HUES6 (cell line): ENCODE measurements around the gene DDX10.

Experiments used
- H3K27ac ChIP-seq: 2 replicates; pipeline ENCODE4 v1.7.0; 2013; ENCODE audit warnings: low read depth, mild to moderate bottlenecking, low read length, inconsistent platforms
- H3K27me3 ChIP-seq: 2 replicates; pipeline ENCODE4 v1.6.1; 2013; ENCODE audit warnings: low read length; ENCODE audit not compliant: control insufficient read depth, insufficient read depth
- H3K36me3 ChIP-seq: 2 replicates; pipeline ENCODE4 v1.6.1; 2013; ENCODE audit warnings: low read length; ENCODE audit not compliant: control insufficient read depth, insufficient read depth
- H3K4me1 ChIP-seq: 2 replicates; pipeline ENCODE4 v1.6.1; 2013; ENCODE audit warnings: low read length; ENCODE audit not compliant: control insufficient read depth, insufficient read depth
- H3K4me3 ChIP-seq: 2 replicates; pipeline ENCODE4 v1.5.1; 2013; ENCODE audit warnings: low read depth, low read length
- H3K9ac ChIP-seq: one replicate; pipeline ENCODE4 v1.6.1; 2013; ENCODE audit warnings: mild to moderate bottlenecking, low read length
- H3K9me3 ChIP-seq: 2 replicates; pipeline ENCODE4 v1.6.1; 2013; ENCODE audit warnings: low read depth, low read length; ENCODE audit not compliant: control insufficient read depth, insufficient read depth

DDX10 gene

DNA sequence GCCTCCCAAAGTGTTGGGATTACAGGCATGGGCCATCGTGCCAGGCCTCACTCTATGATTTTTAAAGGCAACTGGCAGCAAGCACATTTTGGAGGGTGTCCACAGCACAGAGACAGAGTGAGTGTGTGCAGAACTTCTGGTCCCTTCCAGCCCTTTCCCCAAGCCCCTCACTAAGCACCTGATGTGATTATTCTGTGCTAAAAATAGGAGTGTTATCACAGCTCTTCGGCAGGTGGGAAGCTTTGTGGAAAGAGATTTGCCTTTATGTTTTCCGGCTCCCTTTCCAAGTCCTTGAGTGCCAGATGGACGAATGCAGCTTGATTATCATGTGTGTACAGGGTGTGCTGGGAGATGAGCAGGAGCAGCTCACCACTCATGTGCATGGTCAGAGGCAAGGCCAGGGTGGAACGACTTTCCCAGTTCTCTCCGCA, 310.8 kb downstream of the DDX10 start:
- H3K27ac ChIP-seq: no peak overlapping the region
- H3K4me3 ChIP-seq: no peak overlapping the region

DNA sequence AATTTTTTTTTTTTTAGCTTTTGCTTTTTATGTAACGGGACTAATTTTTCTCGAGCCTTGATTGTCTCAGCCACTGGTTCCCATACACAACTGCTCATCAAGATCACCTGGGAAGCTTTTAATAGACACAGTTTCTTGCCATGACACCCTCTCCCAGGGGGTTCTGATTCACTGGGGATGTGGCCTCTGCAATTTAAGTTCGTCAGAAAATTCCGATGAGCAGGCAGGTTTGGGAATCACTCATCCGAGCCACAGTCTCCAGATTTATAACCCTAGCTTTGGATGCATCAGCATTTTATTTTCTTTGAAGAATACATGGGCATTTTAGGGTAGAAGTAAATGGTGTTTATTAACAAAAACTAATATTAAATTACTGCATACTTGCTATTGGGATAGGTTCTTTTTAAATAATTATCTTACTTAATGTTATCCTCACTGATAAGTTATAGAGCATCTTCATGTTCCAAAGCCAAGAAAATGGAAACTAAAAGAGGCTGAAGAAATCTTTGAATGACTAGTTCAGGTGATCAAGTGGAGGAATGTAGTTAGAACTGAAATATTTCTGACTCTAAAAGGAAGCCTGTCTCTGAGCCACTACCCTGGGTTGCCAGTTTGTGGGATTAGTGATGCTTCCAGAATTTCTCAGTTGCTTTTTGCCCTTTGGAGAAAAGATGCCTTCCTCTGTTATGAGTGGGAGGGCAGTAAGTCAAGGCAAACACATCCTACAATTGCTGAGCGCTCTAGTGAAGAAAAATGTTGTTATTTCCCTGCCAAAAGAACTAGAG, 319.0 kb downstream of the DDX10 start:
- no peak overlapping the region for H3K4me3 ChIP-seq
- H3K9ac ChIP-seq: no peak overlapping the region
- H3K27me3 ChIP-seq: no peaks in the 10 kb centered on the region
- no peaks in the 10 kb centered on the region for H3K36me3 ChIP-seq
- no peak overlapping the region for H3K27ac ChIP-seq
- no peaks in the 10 kb centered on the region for H3K9me3 ChIP-seq
- H3K4me1 ChIP-seq: peaks cover 24% of the 10 kb centered on the region

More for the DNA sequence above, 310.8 kb downstream of the DDX10 start:
- H3K27me3 ChIP-seq: no peaks in the 10 kb centered on the region
- H3K9ac ChIP-seq: no peak overlapping the region
- H3K36me3 ChIP-seq: no peaks in the 10 kb centered on the region
- H3K9me3 ChIP-seq: no peaks in the 10 kb centered on the region
- H3K4me1 ChIP-seq: no peaks in the 10 kb centered on the region; the same call in 1 of the 2 replicates

DNA sequence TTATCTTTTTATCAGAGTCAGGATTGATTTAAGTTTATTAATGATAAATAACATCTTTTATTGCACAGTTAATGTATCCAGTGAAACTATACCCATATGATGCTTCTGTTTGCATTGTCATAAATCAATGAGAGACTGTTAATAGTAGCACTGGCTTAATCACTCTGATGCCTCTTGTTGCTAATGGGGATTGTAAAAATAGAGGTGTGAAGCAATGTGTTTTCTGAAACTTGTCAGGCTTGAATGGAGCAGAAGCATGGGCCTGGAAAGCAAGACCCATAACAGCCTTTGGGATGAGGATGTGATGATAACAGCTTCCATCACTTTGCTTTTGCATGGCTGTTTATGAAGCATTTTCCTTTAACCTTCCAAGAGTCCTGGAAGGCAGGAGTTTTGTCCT, 319.7 kb downstream of the DDX10 start:
- Histone ChIP-seq H3K4me3 (no peak overlapping the region), H3K4me1 (peaks cover 24% of the 10 kb centered on the region), H3K36me3 (no peaks in the 10 kb centered on the region), H3K27me3 (no peaks in the 10 kb centered on the region), H3K9me3 (peaks cover 4% of the 10 kb centered on the region; the same call in 1 of the 2 replicates), H3K9ac (no peak overlapping the region), H3K27ac (no peak overlapping the region)

DNA sequence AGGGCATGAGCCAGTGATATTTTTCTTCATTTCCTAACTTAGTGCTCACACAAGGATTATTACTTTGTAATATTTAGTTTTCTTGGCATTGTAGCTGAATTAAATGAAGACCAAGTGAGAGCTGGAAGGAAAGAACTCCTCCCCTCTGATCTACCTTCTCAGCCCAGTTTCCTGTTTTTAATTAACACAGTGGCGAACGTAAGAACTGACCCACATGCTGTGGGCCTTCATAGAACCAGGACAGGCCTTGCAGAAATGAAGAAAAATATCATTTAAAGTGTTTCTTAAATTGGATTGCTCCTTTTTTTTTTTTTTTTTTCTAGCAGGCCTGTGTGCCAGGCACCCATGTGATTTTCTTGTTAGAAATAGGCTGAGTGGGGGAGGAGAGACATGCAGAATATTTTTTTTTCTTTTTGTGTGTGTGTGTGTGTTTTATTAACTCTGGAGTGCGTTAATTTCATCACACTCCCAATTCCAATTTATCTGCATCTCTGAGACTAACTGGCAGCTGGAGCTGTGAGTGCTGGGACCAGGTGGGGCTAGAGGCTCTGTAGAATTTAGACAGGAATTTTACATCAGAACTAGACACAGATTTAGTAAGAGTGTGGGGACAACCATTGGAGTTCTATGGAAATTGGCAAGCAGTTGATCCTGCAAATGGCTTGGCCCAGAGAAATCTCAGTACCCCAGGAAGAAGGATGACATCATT, 320.5 kb downstream of the DDX10 start:
- Histone ChIP-seq H3K4me3 (no peak overlapping the region), H3K36me3 (no peaks in the 10 kb centered on the region), H3K27ac (peak overlapping the region; percentile 12; the same call in 1 of the 2 replicates), H3K4me1 (peaks cover 24% of the 10 kb centered on the region), H3K9ac (no peak overlapping the region), H3K9me3 (peaks cover 11% of the 10 kb centered on the region; the same call in 1 of the 2 replicates), H3K27me3 (no peaks in the 10 kb centered on the region)

DNA sequence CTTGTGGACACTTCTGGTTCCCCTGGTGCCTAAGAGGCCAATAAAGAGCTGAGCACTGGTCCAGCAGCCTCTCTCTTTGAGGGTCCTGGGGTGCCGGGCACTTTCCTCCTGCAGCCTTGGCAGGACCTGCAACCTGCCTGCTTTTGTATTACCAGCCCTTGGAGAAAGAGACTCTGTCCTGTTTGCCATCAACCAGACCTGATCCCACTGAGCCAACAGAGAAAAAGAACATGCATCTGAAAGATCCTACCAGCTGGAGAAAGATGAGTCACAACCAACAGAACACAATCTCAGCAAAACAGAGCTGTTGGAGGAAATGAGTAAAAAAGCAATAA, 321.0 kb downstream of the DDX10 start:
- H3K27me3 ChIP-seq: no peaks in the 10 kb centered on the region
- no peak overlapping the region for H3K4me3 ChIP-seq
- H3K4me1 ChIP-seq: peaks cover 24% of the 10 kb centered on the region
- no peaks in the 10 kb centered on the region for H3K36me3 ChIP-seq
- peaks cover 11% of the 10 kb centered on the region; the same call in 1 of the 2 replicates for H3K9me3 ChIP-seq
- H3K9ac ChIP-seq: no peak overlapping the region
- H3K27ac ChIP-seq: 0 out of 2 replicates have a peak overlapping the region, but pooled peaks have one; percentile 13
